ENCODE results near the gene RASGRF1.
A peak's percentile ranks its signal among the peaks of the same experiment; 100 is the strongest.
"Not testable (repeated sequence)": the region's sequence is repeated elsewhere in the genome, so short reads cannot be mapped to it uniquely, and the experiment has no call there.

Gene RASGRF1

GRCh38 chr15:78949461-78949860 is 141.1 kb downstream of the RASGRF1 start:
- peak; percentile 26 for DNase-seq

- DNase-seq = no peak
These were observed 143.1 kb downstream of the RASGRF1 start for GRCh38 chr15:78947506-78947905.

GRCh38 chr15:78946493-78946892 is 144.1 kb downstream of the RASGRF1 start:
- DNase-seq = no peak

DNA sequence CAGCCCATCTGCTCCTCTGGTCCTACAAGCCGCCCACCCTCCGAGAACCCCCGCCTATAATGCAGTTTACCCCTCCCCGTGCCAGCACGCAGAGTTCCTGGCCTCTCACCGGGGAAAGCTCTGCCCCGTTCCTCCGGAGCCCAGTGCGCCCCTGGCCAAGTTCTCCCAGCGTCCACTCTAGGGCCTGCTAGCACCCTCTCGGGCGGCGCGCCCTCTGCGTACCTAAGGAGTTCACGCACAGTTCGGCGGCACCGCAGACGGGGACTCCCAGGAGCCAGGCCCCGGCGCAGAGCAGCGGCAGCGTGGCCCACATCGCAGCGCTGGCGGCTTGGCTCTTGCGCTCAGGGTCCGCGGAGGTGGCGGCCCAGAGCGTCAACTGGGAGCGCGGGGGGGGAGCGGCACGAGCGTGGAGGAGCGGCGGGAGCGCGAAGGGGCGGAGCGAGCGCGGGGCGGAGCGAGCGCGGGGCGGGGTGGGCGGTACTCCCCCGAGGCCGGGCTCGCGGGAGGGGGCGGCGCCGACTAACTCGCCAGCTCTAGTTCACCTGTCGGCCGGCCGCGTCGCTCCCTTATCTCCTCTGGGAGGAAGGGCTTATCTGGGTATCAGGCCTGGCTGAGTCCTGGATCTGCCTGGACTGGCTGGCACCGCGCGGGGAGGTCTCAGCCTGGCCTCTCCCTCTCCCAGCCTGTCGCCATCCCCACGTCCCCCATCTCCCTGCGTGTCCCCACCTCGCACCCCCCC is 145.7 kb downstream of the RASGRF1 start, which contains the start of gene CTSH:
Gene CTSH (minus strand): TSS at position 378 of the 739 bp plus-strand sequence. CDS start 65 bp downstream, at position 313.
- DNase-seq = peak; percentile 44

GRCh38 chr15:78944202-78944625 is 146.4 kb downstream of the RASGRF1 start:
- DNase-seq = no peak

- DNase-seq = no peak
These were observed 146.9 kb downstream of the RASGRF1 start for GRCh38 chr15:78943692-78944091.

DNA sequence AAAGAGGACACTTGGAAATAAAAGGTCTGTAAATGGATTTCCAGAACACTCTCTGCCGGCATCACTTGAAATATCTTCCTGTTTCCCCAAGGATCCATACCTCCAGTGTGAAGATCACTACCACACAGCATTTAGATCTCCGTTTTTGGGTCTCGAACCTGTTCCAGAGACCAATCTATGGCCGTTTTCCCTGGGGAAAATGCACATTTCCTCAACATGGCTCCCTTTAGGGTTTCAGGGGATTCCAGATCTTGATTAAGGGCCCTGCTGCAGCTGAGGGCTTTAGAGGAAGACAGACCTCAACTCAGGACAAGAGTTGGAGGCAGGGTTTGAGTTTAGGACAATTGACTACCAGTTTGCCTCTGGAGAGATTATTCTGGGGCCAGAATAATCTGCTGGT is 147.8 kb downstream of the RASGRF1 start:
- DNase-seq = no peak

GRCh38 chr15:78938658-78939488 is 151.7 kb downstream of the RASGRF1 start:
- no peak for DNase-seq

GRCh38 chr15:78937132-78937739 is 153.3 kb downstream of the RASGRF1 start:
- no peak for DNase-seq

- DNase-seq = no peak
These were observed 155.9 kb downstream of the RASGRF1 start for GRCh38 chr15:78934655-78935023.

- DNase-seq = no peak
These were observed 156.5 kb downstream of the RASGRF1 start for GRCh38 chr15:78933823-78934654.

- DNase-seq = no peak
These were observed 157.3 kb downstream of the RASGRF1 start for GRCh38 chr15:78933187-78933822.

DNA sequence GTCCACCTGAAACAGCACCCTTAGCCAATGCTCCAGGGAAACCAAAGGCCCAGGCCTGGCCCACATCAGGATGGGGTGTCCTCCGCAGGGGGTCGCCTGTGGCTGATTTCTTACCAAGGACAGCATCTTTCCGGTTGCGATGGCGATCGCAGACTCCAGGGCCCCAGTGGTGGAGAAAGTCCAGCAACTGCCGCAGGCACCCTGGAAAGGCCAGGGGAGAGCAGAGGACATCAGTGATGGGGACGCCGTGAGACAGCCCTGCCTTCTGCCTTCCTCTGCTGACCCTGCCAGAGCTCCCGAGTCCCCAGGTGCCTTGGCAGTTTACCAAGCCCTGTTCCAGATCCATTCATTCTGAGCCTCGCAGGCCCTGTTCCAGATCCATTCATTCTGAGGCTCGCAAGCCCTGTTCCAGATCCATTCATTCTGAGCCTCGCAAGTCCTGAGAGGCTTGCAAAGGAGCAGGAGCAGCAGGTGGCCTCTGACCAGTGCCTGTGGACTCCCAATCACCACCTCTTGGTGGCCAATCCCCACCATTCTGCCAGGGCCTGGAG is 158.2 kb downstream of the RASGRF1 start:
- DNase-seq = no peak

GRCh38 chr15:78931439-78932257 is 158.9 kb downstream of the RASGRF1 start:
- DNase-seq = no peak

- DNase-seq = no peak
These were observed 159.8 kb downstream of the RASGRF1 start for GRCh38 chr15:78930577-78931388.

DNA sequence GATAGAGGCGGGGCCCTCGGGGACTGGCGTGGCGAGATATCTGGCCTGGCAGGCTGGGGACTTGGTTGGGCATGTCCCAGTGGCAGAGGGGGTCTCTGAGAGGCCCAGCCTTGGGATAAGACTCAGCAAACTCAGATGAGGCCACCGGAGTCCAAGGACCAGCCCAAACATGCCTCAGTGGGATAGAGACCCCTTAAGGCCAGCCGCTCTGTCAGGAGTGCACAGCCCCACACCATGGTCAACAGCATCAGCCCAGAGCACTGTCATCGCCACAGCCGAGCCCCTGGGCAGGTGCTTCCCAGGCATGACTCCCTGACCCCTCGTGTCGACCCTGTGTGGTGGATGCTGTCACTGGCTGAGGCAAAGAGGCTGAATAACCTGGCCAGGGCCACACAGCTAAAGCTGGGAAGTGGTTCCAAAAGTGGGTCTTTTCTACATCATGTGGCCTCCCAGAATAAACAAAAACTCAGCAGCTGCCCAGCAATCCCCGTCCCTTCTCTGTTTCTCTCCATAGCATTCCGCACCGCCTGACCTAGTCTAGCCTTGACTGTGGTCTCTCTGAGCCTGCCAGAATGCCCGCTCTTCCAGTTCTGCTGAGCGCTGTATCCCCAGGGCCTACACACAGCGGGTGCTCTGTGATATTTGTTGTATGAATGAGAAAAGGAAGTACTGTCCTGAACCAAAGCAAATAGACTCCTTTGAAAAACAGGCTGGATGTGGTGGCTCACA is 160.9 kb downstream of the RASGRF1 start:
- no peak for DNase-seq

DNA sequence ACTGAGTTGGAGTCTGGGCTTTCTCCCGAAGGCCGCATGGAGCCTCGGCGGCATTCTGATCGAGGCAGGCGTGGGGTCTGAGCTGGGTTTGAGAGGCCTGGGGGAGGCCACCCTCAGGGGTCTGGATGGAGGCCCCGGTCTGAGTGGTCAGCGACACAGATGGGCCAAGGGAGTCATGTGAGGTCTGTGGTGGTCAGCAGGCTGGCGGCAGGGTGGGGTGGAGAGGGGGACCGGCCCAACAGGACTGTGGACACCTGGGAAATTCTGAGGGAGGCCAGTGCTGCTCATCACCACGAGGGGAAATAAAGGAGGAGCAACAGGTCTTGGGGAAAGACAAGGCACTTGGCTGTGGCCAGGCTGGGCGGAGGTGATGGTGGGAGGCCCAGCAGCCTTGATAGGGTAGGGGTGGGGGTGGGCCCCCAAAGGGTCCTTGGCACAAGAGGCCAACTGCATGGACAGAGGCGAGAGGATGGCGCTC is 161.9 kb downstream of the RASGRF1 start:
- DNase-seq = no peak

DNA sequence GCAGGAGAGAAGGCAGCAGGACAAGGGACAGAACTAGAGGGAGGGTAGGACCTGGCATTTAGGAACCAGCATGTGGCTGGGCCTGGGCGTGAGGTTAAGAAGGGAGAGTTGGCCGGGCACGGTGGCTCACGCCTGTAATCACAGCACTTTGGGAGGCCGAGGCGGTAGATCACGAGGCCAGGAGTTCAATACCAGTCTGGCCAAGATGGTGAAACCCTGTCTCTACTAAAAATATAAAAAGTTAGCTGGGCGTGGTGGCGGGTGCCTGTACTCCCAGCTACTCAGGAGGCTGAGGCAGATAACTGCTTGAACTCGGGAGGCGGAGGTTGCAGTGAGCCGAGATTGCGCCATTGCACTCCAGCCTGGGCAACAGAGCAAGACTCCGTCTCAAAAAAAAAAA is 162.4 kb downstream of the RASGRF1 start:
- DNase-seq = not testable (repeated sequence)

Data from NCI-H2029 (cell line).